Amniotic epithelial cell (primary cell): ENCODE measurements around the gene RAB3IL1.
"Not testable (repeated sequence)": the region's sequence is repeated elsewhere in the genome, so short reads cannot be mapped to it uniquely, and the experiment has no call there.

Experiments used
- DNase-seq: peaks from one replicate; pipeline ENCODE4 v3.0.0-alpha.2; 2010; ENCODE audit warnings: low read depth

RAB3IL1 gene

DNA sequence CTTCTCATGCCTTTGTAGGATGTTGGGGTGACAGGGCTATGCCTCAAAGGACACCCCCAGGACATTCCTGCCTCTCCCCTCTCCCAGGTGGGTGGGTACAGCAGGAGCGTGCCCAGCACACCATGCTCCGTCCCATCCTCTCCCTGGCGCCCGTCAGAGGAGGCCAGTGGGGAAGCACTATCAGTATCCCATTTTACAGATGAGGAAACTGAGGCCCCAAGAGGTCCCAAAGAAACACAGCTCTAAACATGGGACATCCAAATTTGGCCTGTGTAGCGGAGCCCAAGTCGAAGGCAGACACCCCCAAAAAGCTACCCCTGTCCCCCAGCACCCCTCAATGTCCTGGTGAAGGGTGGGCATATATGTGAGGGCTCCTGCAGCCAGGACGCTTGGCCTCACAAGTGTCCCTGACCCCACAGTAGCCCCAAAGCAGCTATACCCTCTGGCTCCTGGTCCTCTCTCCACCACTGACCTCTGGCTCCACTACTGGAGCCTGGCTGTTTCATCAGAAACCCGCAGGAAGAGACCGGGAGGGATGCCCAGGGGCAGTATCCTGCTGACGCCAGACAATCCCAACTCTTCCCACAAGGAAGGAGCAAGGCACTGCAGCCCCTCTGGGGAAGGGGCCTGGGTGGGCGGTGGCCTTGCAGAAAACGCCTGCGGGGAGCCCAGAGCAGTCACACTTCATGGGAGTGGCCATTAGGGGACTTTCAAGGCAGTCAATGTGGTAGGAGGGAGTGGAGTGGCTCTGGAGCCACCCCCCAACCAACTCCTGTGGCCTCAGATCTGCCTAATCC lies 31.4 kb downstream of the RAB3IL1 start:
- DNase-seq, result no peak

DNA sequence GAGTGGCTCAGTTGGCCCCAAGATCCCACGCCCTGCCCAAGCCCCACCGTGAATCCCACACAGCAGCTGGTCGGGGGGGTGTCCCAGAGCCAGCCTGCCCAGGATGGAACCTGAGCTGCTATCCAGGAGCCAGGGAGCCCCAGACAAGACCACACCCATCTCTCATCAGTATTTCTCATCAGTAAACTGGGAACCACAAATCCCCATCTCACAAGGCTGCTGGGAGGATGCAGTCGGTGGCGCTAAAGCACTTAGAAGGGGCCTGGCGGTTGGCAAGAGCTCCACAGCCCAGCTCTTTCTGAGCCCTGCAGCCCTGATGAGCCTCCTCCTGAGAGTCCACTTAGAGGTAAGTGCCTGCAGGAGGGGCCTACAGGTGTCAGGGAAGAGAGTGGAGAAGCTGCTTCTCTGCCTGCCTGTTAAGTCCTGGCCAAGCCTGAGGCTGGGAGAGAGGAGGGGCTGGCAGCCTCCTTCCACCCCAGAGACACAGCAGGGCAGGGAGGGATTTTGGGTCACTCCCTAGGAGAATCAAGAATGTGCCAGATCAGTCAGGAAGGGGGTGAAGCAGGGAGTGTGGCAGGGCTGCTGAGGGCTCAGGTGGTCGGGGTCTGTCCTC lies 32.1 kb downstream of the RAB3IL1 start:
- no peak for DNase-seq

DNA sequence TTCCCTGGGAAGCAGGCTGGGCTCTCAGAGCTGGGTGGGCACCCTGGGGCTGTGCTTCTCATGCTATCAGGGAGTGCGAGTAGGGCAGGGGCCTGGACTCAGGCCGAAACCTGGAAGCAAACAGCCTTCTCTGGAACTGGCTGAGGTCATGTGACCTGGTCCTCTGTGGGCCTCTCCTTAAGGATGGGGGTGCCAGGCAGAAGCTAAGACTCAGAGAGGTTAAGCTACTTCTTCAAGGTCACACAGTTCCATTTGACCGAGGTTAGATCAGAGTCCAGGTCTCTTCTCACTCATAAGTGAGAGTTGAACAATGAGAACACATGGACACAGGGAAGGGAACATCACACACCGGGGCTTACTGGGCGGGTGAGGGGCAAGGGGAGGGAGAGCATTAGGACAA lies 33.4 kb downstream of the RAB3IL1 start:
- no peak for DNase-seq

DNA sequence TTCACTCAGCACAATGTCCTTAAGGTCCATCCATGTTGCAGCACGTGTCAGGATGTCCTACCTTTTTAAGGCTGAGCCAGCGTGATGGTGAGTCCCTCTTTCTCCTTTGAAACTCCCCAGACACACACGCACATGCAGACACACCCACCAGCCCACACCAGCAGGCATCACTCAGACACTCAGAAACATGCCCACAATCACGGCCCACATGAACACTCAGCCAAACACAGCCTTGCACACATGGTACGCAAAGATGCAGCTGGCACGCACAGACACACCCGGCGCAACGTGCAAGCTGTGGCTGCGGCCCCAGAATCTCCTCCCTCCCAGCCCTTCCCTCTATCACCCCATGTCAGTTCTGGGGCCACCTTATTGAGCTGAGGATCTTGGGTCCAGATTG lies 34.0 kb downstream of the RAB3IL1 start:
- DNase-seq, result no peak

DNA sequence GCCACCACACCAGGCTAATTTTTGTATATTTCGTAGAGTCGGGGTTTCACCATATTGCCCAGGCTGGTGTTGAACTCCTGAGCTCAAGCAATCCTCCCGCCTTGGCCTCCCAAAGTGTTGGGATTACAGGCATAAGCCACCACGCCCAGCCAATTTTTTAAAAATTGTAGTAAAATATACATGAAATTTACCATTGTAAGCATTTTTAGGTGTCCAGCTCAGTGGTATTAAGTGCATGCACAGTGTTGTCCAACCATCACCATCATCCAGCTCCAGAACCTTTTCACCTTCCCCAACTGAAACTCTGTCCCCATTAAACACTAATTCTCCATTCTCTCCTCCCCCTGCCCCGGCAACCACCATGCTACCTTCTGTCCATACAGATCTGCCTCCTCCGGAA lies 34.5 kb downstream of the RAB3IL1 start:
- DNase-seq, result no peak

DNA sequence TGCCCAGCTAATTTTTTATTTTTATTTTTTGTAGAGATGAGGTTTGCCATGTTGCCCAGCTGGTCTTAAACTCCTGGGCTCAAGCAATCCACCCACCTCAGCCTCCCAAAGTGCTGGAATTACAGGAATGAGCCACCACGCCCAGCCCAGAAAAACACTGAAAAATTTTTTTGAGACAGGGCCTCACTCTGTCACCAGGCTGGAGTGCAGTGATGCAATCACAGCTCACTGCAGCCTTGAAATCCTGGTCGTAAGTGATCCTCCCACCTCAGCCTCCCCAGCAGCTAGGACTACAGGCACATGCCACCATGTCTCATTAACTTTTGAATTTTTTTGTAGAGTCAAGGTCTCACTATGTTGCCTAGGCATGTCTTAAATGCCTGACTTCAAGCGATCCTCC lies 35.1 kb downstream of the RAB3IL1 start:
- not testable (repeated sequence) for DNase-seq

DNA sequence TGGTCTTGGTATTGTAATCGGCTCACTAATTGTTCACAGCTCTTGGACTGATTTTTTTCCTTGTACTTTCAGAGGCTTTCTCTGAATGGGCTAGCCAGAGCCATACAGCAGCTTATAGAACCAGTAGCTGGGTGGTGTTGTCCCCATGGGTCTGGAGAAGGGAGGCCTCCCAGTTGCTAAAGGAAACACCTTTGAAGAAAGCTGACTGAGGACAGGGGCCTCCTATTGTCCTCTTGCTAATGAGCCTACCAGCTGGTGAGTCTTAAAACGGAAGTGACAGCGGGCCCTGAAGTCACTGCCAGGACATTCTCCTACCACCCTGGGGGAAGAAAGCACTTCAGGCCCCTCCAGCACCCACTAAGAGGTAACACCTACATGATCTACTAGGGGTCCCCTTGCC lies 36.0 kb downstream of the RAB3IL1 start:
- DNase-seq, result no peak

DNA sequence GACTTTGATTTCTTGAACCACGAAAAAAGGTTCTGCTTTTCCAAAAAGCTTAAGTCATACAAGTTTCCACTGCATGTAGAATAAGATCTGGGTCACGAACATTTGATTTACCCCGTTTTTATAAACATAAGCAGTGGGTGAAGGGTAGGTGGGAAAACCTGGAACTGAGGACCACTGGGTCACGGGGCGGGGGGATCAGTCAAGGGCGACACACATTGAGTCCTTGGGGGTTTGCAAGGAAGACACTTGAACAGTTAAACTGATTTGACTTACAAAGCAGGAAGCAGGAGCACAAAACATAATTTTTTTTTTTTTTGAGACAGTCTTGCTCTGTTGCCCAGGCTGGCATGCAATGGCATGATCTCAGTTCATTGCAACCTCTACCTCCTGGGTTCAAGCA lies 36.9 kb downstream of the RAB3IL1 start:
- DNase-seq, result no peak

DNA sequence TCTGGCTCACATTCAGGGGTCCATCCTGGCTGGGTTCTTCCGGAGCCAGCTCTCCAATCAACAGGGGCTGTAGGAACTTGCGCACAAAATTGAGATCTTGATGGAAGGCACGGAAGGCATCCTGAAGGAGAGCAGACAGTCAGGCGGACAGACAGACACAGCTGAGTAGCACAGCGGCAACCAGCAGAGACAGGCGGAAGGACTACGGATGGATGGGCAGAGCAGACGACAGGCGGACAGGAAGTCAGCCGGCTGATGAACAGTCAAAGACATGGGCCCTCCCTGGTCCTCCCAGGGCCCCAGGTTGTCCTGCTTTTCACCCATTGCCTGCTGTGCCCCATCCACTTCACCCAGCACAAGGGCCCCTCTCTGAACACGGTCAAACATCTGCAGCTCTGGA lies 37.3 kb downstream of the RAB3IL1 start:
- DNase-seq, result no peak

DNA sequence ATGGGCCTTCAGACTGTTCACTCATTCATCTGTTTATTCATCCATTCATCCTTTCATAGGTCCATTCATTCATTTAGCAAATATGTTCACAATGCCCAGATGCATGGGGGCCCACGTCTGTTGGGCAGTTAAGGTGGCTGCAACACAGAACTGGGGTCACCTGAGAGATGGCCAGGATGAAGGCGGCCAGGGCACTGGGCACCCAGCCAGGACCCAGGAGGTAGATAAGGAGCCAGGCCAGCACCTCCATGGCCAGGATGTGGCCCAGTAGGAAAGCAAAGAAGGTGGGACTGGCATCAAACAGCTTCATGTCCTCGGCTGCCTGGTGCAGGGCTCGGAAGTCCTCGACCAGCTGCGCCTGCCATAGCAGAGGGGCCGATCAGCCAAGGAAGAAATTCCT lies 38.2 kb downstream of the RAB3IL1 start:
- DNase-seq, result no peak

DNA sequence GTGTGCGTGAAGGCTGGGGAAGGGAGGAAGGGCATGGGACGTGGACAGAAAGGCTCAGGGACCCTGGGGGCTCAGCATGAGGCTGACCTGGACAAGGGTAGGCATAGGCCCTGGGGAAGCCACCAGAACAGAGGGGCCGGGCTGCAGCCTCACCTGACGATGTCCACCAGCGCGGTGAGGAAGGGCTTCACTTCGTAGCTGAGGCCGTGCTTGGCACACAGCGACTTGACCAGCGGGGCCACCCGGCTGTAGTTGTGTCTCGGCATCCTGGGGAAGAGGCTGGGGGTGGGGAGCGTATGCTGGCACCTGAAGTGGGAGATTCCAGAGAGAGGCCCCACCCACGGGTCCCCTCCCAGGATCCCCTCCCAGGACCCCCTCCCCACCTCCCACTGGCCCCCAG lies 41.7 kb downstream of the RAB3IL1 start:
- no peak for DNase-seq

DNA sequence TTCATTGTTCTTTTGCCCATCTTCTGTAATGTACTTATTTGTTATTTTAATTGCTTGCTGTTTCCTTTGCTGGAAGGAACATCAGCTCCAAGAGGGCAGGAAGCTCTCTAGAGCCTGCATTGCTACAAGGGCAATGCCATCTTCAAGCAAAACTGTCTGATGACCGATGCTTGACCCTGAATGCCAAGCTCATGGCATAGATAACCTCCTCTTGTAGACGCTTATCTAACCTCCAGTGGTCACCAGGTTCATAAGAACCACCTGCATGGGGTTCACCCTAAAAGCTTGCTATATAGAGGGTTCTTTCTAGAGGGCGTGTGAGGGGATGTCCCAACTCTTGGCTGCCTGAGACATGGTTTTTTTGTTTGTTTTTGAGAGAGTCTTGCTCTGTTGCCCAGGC lies 42.5 kb downstream of the RAB3IL1 start:
- no peak for DNase-seq

DNA sequence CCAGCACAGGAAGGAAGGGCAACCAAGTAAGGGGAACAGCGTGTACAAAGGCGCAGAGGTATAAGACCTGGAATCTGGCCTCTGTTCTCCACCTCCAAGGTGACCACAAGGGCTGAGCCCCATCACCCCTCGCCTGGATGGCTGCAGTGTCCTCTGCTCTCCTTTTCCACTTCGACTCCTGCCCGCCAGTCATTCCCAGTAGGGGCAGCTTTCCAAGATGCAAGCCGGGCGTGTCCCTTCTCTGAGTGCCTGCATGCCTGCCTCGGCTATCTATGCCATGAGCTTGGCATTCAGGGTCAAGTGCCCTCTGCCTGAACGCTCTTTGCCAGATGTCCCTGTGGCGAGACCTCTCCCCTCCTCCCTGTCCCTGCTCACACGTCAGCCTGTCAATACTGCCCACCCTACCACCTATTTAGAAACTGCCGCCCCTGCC lies 43.0 kb downstream of the RAB3IL1 start:
- no peak for DNase-seq

DNA sequence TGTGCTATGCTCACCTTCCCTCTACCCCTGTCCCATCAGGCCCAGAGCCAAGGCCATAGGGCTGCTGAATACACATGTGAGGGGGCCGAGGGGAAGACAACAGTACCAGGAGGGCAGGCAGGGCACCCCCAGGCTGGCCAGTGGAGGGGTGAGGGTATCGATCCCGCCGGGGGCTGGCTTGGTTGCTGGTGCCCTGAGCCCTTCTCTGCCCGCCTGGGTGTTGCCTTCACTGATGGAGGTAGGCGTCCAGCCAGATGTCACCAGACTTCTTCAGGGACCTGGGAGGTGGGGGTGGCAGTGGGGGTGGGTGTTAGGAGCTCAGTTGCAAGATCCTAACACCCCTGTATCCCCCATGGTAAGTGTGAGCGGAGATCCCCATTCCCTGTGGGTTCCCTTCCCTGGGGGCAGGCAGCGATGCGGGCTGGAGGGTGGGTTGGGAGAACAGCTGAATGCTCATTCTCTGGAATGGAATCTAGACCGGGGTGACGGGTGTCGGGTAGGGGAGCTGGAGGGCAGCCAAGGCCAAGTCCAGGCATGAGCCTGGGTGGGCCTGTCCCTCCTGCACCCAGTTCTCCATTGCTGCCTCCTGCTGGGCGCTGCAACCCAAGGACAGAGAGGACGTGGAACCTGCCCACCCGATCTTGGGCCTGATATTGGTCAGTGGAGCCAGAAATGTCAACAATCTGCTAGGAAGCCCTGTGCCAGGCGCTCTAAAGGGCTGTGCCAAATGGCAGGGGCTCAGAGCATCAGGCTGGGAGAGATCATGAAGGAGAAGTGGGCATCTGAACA lies 43.6 kb downstream of the RAB3IL1 start:
- DNase-seq, result no peak

DNA sequence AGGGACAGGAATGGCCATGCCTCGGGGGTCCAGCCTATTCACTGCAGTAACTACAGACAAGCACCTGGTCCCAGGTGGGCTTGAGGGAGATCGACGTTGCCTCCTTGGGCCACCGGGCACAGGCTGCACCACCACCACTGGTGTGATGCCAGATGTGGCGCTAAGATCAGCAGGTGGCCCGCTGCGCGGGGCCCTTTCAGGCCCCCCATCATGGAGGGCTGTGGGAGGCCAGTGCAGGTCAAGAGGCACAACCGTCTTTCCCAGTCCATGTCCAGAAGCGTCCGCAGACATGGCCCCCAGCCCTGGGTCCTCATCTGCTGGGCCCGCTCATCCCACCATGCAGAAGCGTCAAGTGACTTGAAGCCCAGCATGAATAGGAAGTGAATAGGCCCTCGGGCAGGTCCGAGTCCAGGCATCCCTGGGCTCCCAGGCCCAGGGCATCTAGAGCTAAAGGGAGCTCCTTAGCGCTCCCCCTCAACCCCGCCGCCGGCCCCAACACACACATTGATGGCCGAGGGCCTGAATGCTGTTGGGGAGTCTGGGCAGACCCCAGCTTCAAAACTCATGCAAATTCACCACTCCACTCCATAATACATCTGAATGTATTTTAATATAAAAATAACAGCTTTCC lies 44.3 kb downstream of the RAB3IL1 start:
- no peak for DNase-seq

DNA sequence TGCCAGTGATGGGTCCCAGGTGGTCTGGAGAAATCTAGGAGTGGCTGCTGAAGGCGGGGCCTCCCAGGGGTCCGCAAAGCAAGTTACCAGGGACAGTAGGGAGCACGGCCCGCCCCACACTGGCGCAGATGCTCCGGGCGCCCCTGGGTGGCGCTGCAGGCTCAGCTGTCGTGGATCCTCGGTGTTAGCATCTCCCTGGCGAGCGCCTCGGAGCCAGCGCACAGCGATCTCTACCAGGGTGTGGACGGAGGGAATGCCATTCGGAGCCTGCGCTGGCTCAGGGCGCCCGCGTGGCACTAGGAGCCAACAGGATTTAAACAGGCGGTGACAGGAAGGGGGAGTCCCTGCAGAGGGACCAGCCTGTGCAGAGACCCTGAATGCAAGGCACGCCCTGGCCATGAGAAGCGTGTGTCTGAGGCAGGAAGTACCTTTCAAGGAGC lies 46.2 kb downstream of the RAB3IL1 start:
- peak; percentile 51 for DNase-seq

DNA sequence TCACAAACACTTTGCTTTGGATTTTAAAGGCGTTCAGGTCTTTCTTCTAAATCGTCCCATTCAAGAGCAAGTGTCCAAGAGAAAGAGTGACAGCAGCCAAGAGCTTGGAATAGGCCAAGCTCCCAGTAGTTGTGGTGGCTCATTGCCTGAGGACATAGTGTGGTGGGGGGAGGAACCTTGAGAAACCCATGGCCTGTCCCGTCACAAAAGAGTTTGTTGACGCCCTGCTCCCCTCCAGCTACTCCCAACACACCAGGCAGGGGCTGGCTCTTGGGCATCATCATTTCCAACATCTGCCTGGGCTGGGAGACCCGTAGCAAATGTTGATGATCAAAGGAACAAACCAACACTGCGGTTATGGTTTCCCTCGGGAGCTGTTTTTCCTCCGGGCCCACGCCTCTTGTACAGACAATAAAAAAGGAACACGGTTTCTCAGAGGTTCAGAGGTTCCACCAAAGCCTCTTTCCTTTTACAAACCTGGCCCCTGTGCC lies 46.8 kb downstream of the RAB3IL1 start:
- no peak for DNase-seq

DNA sequence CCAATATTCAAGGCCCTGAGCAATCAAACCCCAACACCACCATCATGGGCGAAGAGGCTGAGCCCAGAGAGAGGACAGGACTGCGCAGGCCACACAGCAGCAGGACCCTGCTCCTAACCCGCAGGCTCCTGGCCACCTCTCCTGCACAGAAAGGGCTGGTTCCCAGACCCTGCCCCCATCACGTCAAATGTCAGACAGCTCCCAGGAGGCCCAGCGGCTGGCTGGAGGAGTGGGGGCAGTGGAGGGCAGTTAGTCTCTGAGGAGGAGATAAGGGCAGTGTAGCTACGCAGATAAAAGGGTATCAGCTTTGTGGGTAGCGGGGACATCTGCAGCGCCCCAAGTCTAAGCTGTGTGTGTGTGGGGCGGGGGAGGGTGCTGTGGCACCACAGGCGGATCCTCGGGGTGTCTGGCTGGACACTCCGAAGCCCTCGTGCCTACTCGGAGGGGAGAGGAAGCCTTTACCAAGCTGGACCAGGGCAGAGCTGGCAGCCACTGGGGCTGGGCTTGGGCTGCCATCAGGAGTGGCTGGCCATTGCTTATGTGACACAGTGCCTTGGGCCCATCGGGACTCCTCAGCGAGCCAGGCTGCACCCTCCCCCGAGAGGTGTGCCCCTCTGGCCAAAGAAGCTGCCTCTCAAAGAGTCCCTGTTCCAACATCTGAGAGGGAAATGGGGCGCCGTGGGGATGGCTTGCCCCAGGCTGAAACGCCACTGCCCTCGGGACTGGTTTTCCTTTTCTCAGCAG lies 47.5 kb downstream of the RAB3IL1 start:
- no peak for DNase-seq

DNA sequence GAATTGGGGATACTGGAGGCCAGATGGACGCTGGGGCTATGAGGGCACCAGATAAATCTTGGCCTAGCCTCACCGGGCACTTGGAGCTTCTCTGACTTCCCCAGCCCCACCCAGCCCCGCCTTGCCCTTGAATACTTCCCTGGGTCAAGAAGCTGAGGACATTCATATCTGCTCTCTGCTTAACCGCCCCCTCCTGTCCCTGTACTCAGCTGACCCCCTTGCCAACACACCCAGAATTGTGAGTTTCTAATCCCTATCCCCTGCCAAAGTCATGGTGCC lies 48.0 kb downstream of the RAB3IL1 start:
- no peak for DNase-seq

DNA sequence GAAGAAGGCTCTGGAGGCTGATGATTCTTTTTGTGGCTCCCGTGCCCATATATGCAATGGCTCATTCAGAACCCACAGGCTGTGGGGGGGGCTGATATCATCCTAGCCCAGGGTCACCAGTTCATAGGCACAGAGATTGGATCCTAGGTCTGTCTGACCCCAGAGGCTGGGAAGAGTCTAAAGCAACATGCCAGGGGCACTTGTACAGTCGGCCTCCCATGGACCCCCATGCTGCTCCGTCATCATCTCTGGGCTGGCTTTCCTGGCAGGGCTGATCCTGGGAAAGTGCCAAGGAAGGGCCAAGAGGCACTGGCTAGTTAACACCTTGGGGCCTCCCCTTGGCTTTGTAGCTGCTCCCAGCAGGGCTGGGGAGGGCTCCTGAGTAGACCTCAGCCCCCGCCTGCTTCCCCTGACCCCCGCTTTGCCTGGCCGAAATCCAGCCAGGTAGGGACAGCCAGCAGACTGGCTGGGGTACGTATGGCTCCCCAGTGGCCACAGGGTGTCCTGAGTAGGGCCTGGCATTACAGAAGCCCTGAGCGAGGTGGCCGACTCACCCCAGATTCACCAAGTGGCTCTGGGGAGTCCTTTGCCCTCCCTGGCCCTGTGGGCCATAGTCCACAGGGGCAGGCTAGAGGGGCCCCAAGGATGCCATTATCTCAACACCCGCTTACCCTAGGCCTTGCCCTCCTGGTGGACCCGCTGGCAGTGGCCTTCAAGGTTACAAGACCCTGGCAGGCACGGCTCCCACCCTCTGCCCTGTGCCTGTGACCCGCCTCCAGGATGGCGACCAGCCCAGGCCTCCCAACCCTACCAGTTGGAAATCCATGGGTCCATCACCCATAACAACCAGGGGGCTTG lies 48.6 kb downstream of the RAB3IL1 start:
- no peak for DNase-seq

DNA sequence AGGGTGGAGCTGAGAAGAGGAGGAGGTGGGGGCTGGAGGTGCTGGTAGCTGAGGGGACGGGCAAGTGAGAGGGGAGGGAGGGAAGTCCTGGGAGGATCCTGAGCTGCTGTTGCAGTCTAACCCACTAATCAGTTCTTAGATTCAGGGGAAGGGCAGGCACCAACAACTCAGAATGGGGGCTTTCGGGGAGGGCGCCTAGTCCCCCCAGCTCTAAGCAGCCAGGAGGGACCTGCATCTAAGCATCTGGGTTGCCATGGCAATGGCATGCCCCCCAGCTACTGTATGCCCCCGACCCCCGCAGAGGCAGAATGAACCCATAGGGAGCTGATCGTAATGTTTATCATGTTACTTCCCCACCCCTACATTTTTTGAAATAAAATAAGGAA lies 50.4 kb downstream of the RAB3IL1 start:
- no peak for DNase-seq
